Aorta (tissue), 5 donors: ENCODE measurements around the gene ATXN7L1. TPM values are rescaled to one million over a fixed set of nuclear protein-coding genes. Genes with fewer than 3 reads are reported as not detected.

Experiments
- ATAC-seq: fragments of 200-7000 bp; cut with Tn5 transposase; one replicate; pipeline ENCODE4 v1.9.1; 2022; ENCODE audit warnings: moderate library complexity; ENCODE audit not compliant: low FRiP score
- DNase-seq, 2 donors: peaks; one replicate each; pipeline ENCODE4 v3.0.0-alpha.2; 2020
- H3K27ac ChIP-seq, 2 donors: one replicate each; pipeline ENCODE4 v1.5.1; 2013; ENCODE audit warnings: low read length in 2 of 2, mild to moderate bottlenecking in 2 of 2, moderate library complexity in 2 of 2, control low read depth in 1 of 2, inconsistent platforms in 1 of 2, low read depth in 1 of 2
- H3K27me3 ChIP-seq, 2 donors: one replicate each; pipeline ENCODE4 v1.6.1; 2013; ENCODE audit warnings: control low read depth in 1 of 2, low read length in 1 of 2, mild to moderate bottlenecking in 1 of 2, moderate library complexity in 1 of 2; ENCODE audit not compliant: insufficient read depth in 2 of 2, control insufficient read depth in 1 of 2
- H3K36me3 ChIP-seq, 2 donors: one replicate each; pipeline ENCODE4 v1.6.1; 2013; ENCODE audit warnings: control low read depth in 1 of 2, low read length in 1 of 2, mild to moderate bottlenecking in 1 of 2; ENCODE audit not compliant: insufficient read depth in 2 of 2, control insufficient read depth in 1 of 2
- H3K4me1 ChIP-seq, 2 donors: one replicate each; pipeline ENCODE4 v1.6.1; 2013; ENCODE audit warnings: low read length in 2 of 2, control low read depth in 1 of 2, mild to moderate bottlenecking in 1 of 2, moderate library complexity in 1 of 2; ENCODE audit not compliant: insufficient read depth in 2 of 2, control insufficient read depth in 1 of 2
- H3K4me3 ChIP-seq, 2 donors: one replicate each; pipeline ENCODE4 v1.5.1; 2013; ENCODE audit warnings: low read length in 2 of 2, control low read depth in 1 of 2, mild to moderate bottlenecking in 1 of 2
- H3K9me3 ChIP-seq: one replicate; pipeline ENCODE4 v1.6.1; 2013; ENCODE audit warnings: mild to moderate bottlenecking, low read length; ENCODE audit not compliant: control insufficient read depth
- WGBS, 2 donors: extraction: QIAGEN DNeasy Blood & Tissue Kit; methylation state at CpG; one replicate each; pipeline ENCODE4 v1.1.7; 2013; 5-methylcytosine and 5-hydroxymethylcytosine counted together
- intact Hi-C, 2 donors: fragments of 100-400 bp; cut with DNase I; formaldehyde crosslinking; loops; one replicate each; pipeline versions ENCODE4 v1.14.2 to v1.15.0; 2022
- polyA plus RNA-seq, 2 donors: library from polyadenylated mRNA; stranded (reverse); fragments of 200-250 nt; gene quantifications; one replicate each; pipeline ENCODE4 v1.2.3, GENCODE V29; 2013
- total RNA-seq, 2 donors: library from RNA; stranded (reverse); fragmentation: NEBNext Ultra II Directional; extraction: Animal tissue kit (Norgen Biotek cat#: 25700); gene quantifications; one replicate each; pipeline ENCODE4 v1.2.1, GENCODE V29; 2021
- donor health status: healthy with polysubstance abuse.
- donor health status: Bipolar disorder and iron deficiency.
- donor health status: DM: no; HTN: no; CAD: no.
- donor health status: DM: no; HTN: no; CAD: no.
- donor health status: DM: yes; HTN: yes; CAD: no.

The ATXN7L1 gene
- total and polyA plus RNA-seq, 4 donors = 2.5 to 20.1 (median 8.4) TPM

- WGBS, 2 donors = 81% methylated on average over 13 of the region's 13 CpGs
- Histone ChIP-seq H3K27ac (no peak overlapping the region), H3K4me3 (no peak overlapping the region), H3K36me3 (no peaks in the 10 kb centered on the region), H3K27me3 (no peaks in the 10 kb centered on the region), H3K9me3 (no peaks in the 10 kb centered on the region), H3K4me1 (no peaks in the 10 kb centered on the region)
- intact Hi-C loops = no loop called here
- DNase-seq = no peak
- no peak for ATAC-seq
These were observed 187.2 kb downstream of the ATXN7L1 start for GRCh38 chr7:105689067-105689819.

DNA sequence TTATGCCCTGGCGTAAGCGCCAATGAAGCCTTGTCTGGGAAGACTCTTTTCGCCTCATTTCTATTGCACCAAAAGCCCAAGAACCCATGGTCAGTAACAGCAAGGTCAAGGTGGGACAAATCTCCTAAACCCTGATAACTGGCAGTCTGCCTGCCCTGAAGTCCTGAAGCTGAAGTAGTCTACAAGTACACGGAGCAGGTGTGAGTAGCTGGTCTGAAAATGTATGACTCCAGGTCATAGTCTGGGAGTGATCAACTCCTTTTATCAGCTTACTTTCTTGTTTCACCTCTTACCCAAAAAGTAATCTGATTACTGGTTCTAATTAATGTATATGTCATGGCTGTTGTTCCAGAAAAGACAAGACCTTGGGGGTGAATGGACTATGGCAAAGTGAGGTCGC is 187.8 kb downstream of the ATXN7L1 start:
- no peak overlapping the region for H3K27ac ChIP-seq
- no peaks in the 10 kb centered on the region for H3K9me3 ChIP-seq
- H3K27me3 ChIP-seq = no peaks in the 10 kb centered on the region
- 79 to 93% methylated on average over 5 of the region's 5 CpGs for WGBS, 2 donors
- no peaks in the 10 kb centered on the region for H3K4me1 ChIP-seq
- ATAC-seq (no peak), DNase-seq (no peak)
- intact Hi-C loops = no loop called here
- no peak overlapping the region for H3K4me3 ChIP-seq
- H3K36me3 ChIP-seq = no peaks in the 10 kb centered on the region

- no peaks in the 10 kb centered on the region for H3K4me1 ChIP-seq
- no peak overlapping the region for H3K4me3 ChIP-seq
- no peaks in the 10 kb centered on the region for H3K36me3 ChIP-seq
- WGBS, 2 donors = 98 to 99% methylated on average over 3 of the region's 3 CpGs
- intact Hi-C loops = no loop called here
- DNase-seq (no peak), ATAC-seq (no peak)
- H3K27ac ChIP-seq = no peak overlapping the region
- no peaks in the 10 kb centered on the region for H3K9me3 ChIP-seq
- no peaks in the 10 kb centered on the region for H3K27me3 ChIP-seq
These were observed 191.2 kb downstream of the ATXN7L1 start for GRCh38 chr7:105685161-105685560.

- no peaks in the 10 kb centered on the region for H3K27me3 ChIP-seq
- H3K9me3 ChIP-seq = no peaks in the 10 kb centered on the region
- H3K4me3 ChIP-seq = no peak overlapping the region
- ATAC-seq (no peak), DNase-seq (no peak)
- H3K27ac ChIP-seq = no peak overlapping the region
- intact Hi-C loops = no loop called here
- no peaks in the 10 kb centered on the region for H3K4me1 ChIP-seq
- no peaks in the 10 kb centered on the region for H3K36me3 ChIP-seq
- WGBS, 2 donors = 80% methylated on average over 2 of the region's 2 CpGs
These were observed 193.9 kb downstream of the ATXN7L1 start for GRCh38 chr7:105682341-105683060.

- ATAC-seq (no peak), DNase-seq (no peak)
- H3K36me3 ChIP-seq = no peaks in the 10 kb centered on the region
- no peak overlapping the region for H3K4me3 ChIP-seq
- intact Hi-C loops = no loop called here
- no peak overlapping the region for H3K27ac ChIP-seq
- 79 to 80% methylated on average over 9 of the region's 9 CpGs for WGBS, 2 donors
- no peaks in the 10 kb centered on the region for H3K9me3 ChIP-seq
- no peaks in the 10 kb centered on the region for H3K27me3 ChIP-seq
- H3K4me1 ChIP-seq = no peaks in the 10 kb centered on the region
These were observed 195.8 kb downstream of the ATXN7L1 start for GRCh38 chr7:105680505-105681187.

GRCh38 chr7:105678811-105679495 is 197.4 kb downstream of the ATXN7L1 start:
- no peak overlapping the region for H3K27ac ChIP-seq
- intact Hi-C loops = loop anchor here in 1 of 2 donors (10.0 kb wide), 1 partner anchor 196 kb away; the partner anchor contains the start of gene ATXN7L1
- no peaks in the 10 kb centered on the region for H3K27me3 ChIP-seq
- H3K4me1 ChIP-seq = no peaks in the 10 kb centered on the region
- H3K9me3 ChIP-seq = no peaks in the 10 kb centered on the region
- DNase-seq (peak; percentile 89 to 92), ATAC-seq (peak; percentile 85)
- no peak overlapping the region for H3K4me3 ChIP-seq
- WGBS, 2 donors = 8 to 10% methylated on average over 25 of the region's 25 CpGs
- no peaks in the 10 kb centered on the region for H3K36me3 ChIP-seq

- H3K9me3 ChIP-seq = no peaks in the 10 kb centered on the region
- ATAC-seq (no peak), DNase-seq (peak in 1 of 2 donors; percentile 66)
- no peaks in the 10 kb centered on the region for H3K27me3 ChIP-seq
- H3K4me1 ChIP-seq = no peaks in the 10 kb centered on the region
- intact Hi-C loops = loop anchor here in 1 of 2 donors (10.0 kb wide), 1 partner anchor 197 kb away; the partner anchor contains the start of gene ATXN7L1
- H3K27ac ChIP-seq = no peak overlapping the region
- H3K36me3 ChIP-seq = no peaks in the 10 kb centered on the region
- WGBS, 2 donors = 91% methylated on average over 11 of the region's 11 CpGs
- no peak overlapping the region for H3K4me3 ChIP-seq
These were observed 198.4 kb downstream of the ATXN7L1 start for GRCh38 chr7:105677817-105678573.

- WGBS, 2 donors = 95 to 97% methylated on average over 4 of the region's 4 CpGs
- no peaks in the 10 kb centered on the region for H3K27me3 ChIP-seq
- no peak overlapping the region for H3K4me3 ChIP-seq
- H3K27ac ChIP-seq = no peak overlapping the region
- no peaks in the 10 kb centered on the region for H3K4me1 ChIP-seq
- DNase-seq = no peak
- ATAC-seq = no peak
- intact Hi-C loops = loop anchor here in 1 of 2 donors (10.0 kb wide), 1 partner anchor 197 kb away; the partner anchor contains the start of gene ATXN7L1
- H3K36me3 ChIP-seq = no peaks in the 10 kb centered on the region
- no peaks in the 10 kb centered on the region for H3K9me3 ChIP-seq
These were observed 199.0 kb downstream of the ATXN7L1 start for GRCh38 chr7:105677410-105677730.
